AG04450 (cell line): ENCODE data around the gene FHIT. TPM values are rescaled to one million over a fixed set of nuclear protein-coding genes. Genes with fewer than 3 reads are reported as not detected.

ENCODE experiments used
- CTCF ChIA-PET: fragments of 300-600, 350-600 bp; formaldehyde crosslinking; extraction: SDS; loops from one replicate; lab custom pipeline; 2022; ENCODE audit warnings: antibody characterized with exemption, inconsistent platforms; lab: Charles Lee
- POLR2A ChIA-PET: fragments of 350-600 bp; formaldehyde crosslinking; extraction: SDS; loops from one replicate; lab custom pipeline; 2021; ENCODE audit warnings: antibody characterized with exemption, inconsistent platforms; lab: Yijun Ruan, JAX
- DNase-seq: peaks from one replicate; pipeline ENCODE4 v3.0.0-alpha.2; 2011; ENCODE audit warnings: low read depth, low spot score
- H3K27ac ChIP-seq: one replicate; pipeline ENCODE4 v1.5.1; 2012; ENCODE audit warnings: low read depth, low read length, control low read depth
- H3K27me3 ChIP-seq: one replicate; pipeline ENCODE4 v1.6.0; 2012; ENCODE audit warnings: low read length; ENCODE audit not compliant: control insufficient read depth, insufficient read depth
- H3K4me3 ChIP-seq: 2 replicates; pipeline ENCODE4 v1.5.1; 2011; ENCODE audit warnings: mild to moderate bottlenecking, low read depth, low read length, control low read depth
- H3K9me3 ChIP-seq: 2 replicates; pipeline ENCODE4 v1.5.1; 2012; ENCODE audit warnings: low read length; ENCODE audit not compliant: control insufficient read depth, insufficient read depth
- CTCF ChIP-seq: IDR thresholded peaks from 2 replicates; pipeline ENCODE4 v1.5.1; 2011; ENCODE audit warnings: low read depth, low read length, control low read depth, inconsistent platforms
- polyA plus RNA-seq: library from polyadenylated mRNA; depleted of rRNA; stranded (reverse); fragments of >200 nt; gene quantifications from 2 replicates; pipeline ENCODE4 v1.2.3, GENCODE V29; 2011

FHIT gene
- polyA plus RNA-seq, 1 experiment = 0.17 TPM

GRCh38 chr3:60343831-60344230 is 907.4 kb downstream of the FHIT start:
- ChIA-PET CTCF (no interaction called here), POLR2A (no interaction called here)
- no peak for TF ChIP-seq CTCF

GRCh38 chr3:60339304-60339703 is 911.9 kb downstream of the FHIT start:
- POLR2A ChIA-PET = no interaction called here
- no peak for DNase-seq
- Histone ChIP-seq H3K4me3 (no peak overlapping the region), H3K9me3 (no peaks in the 10 kb centered on the region), H3K27me3 (peaks cover 5% of the 10 kb centered on the region), H3K27ac (no peak overlapping the region)
- CTCF ChIA-PET = no interaction called here
- TF ChIP-seq CTCF = no peak

More at GRCh38 chr3:60343831-60344230, 907.4 kb downstream of the FHIT start:
- Histone ChIP-seq H3K9me3 (no peaks in the 10 kb centered on the region), H3K27me3 (no peaks in the 10 kb centered on the region), H3K4me3 (no peak overlapping the region), H3K27ac (no peak overlapping the region)
- no peak for DNase-seq

DNA sequence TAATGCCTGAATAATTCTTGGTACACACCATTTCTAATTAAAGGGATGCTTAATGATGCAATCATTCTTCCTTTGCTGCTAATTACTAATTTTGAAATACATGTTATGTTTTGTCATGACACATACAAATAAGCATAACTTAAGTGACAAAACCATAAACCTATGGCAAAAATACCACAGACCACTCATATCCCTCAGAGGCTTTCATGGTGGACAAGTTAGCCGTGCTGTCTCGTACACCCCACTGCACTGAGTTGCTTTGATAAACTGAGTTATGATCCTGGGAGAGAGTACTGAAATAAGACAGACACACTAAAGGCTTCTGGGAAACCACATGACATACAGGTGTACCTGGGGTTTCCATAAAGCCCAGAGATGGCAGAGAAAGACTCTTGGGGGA is 913.8 kb downstream of the FHIT start:
- H3K9me3 ChIP-seq = no peaks in the 10 kb centered on the region
- TF ChIP-seq CTCF = no peak
- ChIA-PET CTCF (no interaction called here), POLR2A (no interaction called here)
- DNase-seq = no peak
- H3K27ac ChIP-seq = no peak overlapping the region
- H3K27me3 ChIP-seq = peaks cover 5% of the 10 kb centered on the region
- H3K4me3 ChIP-seq = no peak overlapping the region

DNA sequence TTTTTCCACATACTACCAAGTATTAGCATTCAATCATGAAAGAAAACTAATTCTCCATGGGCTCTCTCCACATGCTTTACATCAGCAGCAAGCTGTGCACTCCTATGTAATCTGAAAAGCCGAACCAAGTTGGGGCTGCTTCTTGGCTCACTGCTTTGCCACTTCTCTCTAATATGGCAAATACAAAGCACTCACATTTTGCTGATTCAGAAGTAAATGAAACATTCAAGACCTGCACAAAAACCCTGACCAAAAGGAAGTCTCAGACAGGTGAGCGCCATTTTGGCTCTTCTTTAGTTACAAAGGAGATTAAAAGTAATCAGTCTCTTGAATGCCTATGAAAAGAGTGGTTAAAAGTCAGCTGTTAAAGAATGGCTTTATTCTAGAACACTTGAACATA is 915.2 kb downstream of the FHIT start:
- Histone ChIP-seq H3K4me3 (no peak overlapping the region), H3K27me3 (peaks cover 9% of the 10 kb centered on the region), H3K27ac (no peak overlapping the region), H3K9me3 (no peaks in the 10 kb centered on the region)
- no peak for DNase-seq
- CTCF ChIA-PET = no interaction called here
- no peak for TF ChIP-seq CTCF
- POLR2A ChIA-PET = no interaction called here

DNA sequence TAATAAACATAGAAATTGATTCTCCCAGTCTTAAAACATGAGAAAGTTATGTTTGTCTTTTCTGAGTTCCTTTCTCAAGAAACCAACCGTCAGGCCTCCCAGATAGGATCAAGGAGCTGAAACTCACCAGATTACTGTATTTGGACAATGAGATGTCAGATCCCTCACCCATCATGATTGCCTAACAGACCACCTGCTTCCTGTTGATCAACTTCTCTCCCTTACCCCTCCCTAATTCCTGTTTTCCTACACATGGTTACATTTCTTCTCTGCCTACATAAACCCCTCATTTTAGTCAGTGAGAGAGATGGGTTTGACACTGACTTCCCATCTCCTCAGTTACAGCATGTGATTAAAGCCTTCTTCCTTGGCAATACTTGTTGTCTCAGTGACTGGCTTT is 917.5 kb downstream of the FHIT start:
- ChIA-PET POLR2A (no interaction called here), CTCF (no interaction called here)
- Histone ChIP-seq H3K9me3 (no peaks in the 10 kb centered on the region), H3K4me3 (no peak overlapping the region), H3K27me3 (peaks cover 21% of the 10 kb centered on the region), H3K27ac (no peak overlapping the region)
- DNase-seq = no peak
- no peak for TF ChIP-seq CTCF
